HL-60 (cell line): ENCODE measurements around the gene VTA1.

Experiments
- DNase-seq, 2 experiments: peaks; one replicate each; pipeline ENCODE4 v3.0.0-alpha.2; 2010 to 2020; ENCODE audit warnings: low read depth in 1 of 2, low spot score in 1 of 2
- H3K27ac ChIP-seq: fragments of 250-450 bp; sonication (Bioruptor Pico); replicated peaks from 2 replicates; pipeline ENCODE4 v1.5.1; 2020; ENCODE audit warnings: mild to moderate bottlenecking, moderate library complexity
- H3K27me3 ChIP-seq: fragments of 250-450 bp; sonication (Bioruptor Pico); 2 replicates; pipeline ENCODE4 v1.5.1; 2021; ENCODE audit warnings: mild to moderate bottlenecking, moderate library complexity; ENCODE audit not compliant: insufficient read depth, poor library complexity, severe bottlenecking
- H3K4me3 ChIP-seq: replicated peaks from 2 replicates; pipeline ENCODE4 v1.5.1; 2011; ENCODE audit warnings: mild to moderate bottlenecking, control low read depth, low read length; ENCODE audit not compliant: insufficient read depth
- CTCF ChIP-seq: IDR thresholded peaks from one replicate; pipeline ENCODE4 v1.5.1; 2011; ENCODE audit warnings: low read length, control low read depth, inconsistent platforms; ENCODE audit not compliant: insufficient read depth
- GABPA ChIP-seq: IDR thresholded peaks from 2 replicates; pipeline ENCODE4 v1.6.1; 2012; ENCODE audit warnings: low read depth
- POLR2AphosphoS5 ChIP-seq: IDR thresholded peaks from 2 replicates; pipeline ENCODE4 v1.6.1; 2012; ENCODE audit warnings: low read depth
- SPI1 ChIP-seq: IDR thresholded peaks from 2 replicates; pipeline ENCODE4 v1.6.1; 2012; ENCODE audit warnings: low read depth, mild to moderate bottlenecking, borderline replicate concordance
- TF ChIP-seq, protein P1 (sequence below): IDR thresholded peaks from 2 replicates; pipeline ENCODE4 v1.6.1; 2012; ENCODE audit warnings: low read depth; ENCODE audit not compliant: insufficient replicate concordance

VTA1 gene

DNA sequence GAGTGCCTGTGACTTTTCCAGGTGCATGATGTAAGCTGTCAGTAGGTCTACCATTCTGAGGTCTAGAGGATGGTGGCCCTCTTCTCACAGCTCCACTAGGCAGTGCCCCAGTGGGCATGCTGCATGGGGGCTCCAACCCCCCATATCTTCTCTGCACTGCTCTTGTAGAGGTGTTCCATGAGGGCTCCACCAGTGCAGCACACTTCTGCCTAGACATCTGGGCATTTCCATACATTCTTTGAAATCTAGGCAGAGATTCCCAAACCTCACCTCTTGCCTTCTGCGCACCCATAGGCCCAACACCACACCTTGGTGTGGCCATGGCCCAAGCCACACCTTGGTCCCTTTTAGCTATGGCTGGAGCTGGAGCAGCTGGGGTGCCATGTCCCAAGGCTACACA lies 66.3 kb downstream of the VTA1 start:
- Histone ChIP-seq H3K27me3 (no peaks in the 10 kb centered on the region), H3K27ac (no peak overlapping the region), H3K4me3 (no peak overlapping the region)
- no peak for DNase-seq
- TF ChIP-seq GABPA, result no peak
- TF ChIP-seq CTCF, result no peak
- TF ChIP-seq, protein P1, sequence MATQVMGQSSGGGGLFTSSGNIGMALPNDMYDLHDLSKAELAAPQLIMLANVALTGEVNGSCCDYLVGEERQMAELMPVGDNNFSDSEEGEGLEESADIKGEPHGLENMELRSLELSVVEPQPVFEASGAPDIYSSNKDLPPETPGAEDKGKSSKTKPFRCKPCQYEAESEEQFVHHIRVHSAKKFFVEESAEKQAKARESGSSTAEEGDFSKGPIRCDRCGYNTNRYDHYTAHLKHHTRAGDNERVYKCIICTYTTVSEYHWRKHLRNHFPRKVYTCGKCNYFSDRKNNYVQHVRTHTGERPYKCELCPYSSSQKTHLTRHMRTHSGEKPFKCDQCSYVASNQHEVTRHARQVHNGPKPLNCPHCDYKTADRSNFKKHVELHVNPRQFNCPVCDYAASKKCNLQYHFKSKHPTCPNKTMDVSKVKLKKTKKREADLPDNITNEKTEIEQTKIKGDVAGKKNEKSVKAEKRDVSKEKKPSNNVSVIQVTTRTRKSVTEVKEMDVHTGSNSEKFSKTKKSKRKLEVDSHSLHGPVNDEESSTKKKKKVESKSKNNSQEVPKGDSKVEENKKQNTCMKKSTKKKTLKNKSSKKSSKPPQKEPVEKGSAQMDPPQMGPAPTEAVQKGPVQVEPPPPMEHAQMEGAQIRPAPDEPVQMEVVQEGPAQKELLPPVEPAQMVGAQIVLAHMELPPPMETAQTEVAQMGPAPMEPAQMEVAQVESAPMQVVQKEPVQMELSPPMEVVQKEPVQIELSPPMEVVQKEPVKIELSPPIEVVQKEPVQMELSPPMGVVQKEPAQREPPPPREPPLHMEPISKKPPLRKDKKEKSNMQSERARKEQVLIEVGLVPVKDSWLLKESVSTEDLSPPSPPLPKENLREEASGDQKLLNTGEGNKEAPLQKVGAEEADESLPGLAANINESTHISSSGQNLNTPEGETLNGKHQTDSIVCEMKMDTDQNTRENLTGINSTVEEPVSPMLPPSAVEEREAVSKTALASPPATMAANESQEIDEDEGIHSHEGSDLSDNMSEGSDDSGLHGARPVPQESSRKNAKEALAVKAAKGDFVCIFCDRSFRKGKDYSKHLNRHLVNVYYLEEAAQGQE, result no peak
- TF ChIP-seq POLR2AphosphoS5, result no peak
- no peak for TF ChIP-seq SPI1

GRCh38 chr6:142218446-142218845 lies 71.4 kb downstream of the VTA1 start:
- Histone ChIP-seq H3K27ac (no peak overlapping the region), H3K4me3 (no peak overlapping the region), H3K27me3 (no peaks in the 10 kb centered on the region)
- no peak for TF ChIP-seq POLR2AphosphoS5
- TF ChIP-seq SPI1, result no peak
- TF ChIP-seq GABPA, result no peak
- TF ChIP-seq, protein P1, result no peak
- no peak for TF ChIP-seq CTCF
- no peak for DNase-seq

- TF ChIP-seq, protein P1, result no peak
- no peak for TF ChIP-seq POLR2AphosphoS5
- TF ChIP-seq SPI1, result no peak
- no peak for TF ChIP-seq GABPA
- no peak for TF ChIP-seq CTCF
- DNase-seq, result no peak
- Histone ChIP-seq H3K27me3 (no peaks in the 10 kb centered on the region), H3K27ac (no peak overlapping the region), H3K4me3 (no peak overlapping the region)
Observed at GRCh38 chr6:142222022-142222421, 75.0 kb downstream of the VTA1 start.
